ENCODE measurements around the gene AMOTL2. TPM values are rescaled to one million over a fixed set of nuclear protein-coding genes. Genes with fewer than 3 reads are reported as not detected.

Gene AMOTL2
- total and polyA plus RNA-seq, 2 experiments from 2014 or later = 17.9 to 102 TPM

GRCh38 chr3:134337071-134337482 is 37.2 kb downstream of the AMOTL2 start (continued):
- TF ChIP-seq CTCF (conservative IDR thresholded peaks at IDR 0.05; ENCODE audit: low read depth in 2 of 2) = no peak
- TF ChIP-seq ZNF462 (CRISPR knock-in tag; IDR thresholded peaks at IDR 0.05) = no peak

GRCh38 chr3:134336587-134336986 is 37.7 kb downstream of the AMOTL2 start:
- no peak for TF ChIP-seq ZNF462 (CRISPR knock-in tag; IDR thresholded peaks at IDR 0.05)
- H3F3A ChIP-seq (replicated peaks; ENCODE audit: low read depth) = no peaks in the 10 kb centered on the region; the same call in 1 of the 2 replicates
- Mint-ChIP-seq H3K4me3 (no peak overlapping the region), H3K9me3 (no peaks in the 10 kb centered on the region; the same call in 2 of the 3 replicates), H3K4me1 (peaks cover 31% of the 10 kb centered on the region), H3K27ac (no peak overlapping the region), H3K36me3 (ENCODE audit: low read depth) (no peaks in the 10 kb centered on the region; the same call in 2 of the 3 replicates), H3K27me3 (ENCODE audit: insufficient read depth, low read depth, poor library complexity) (peaks cover 21% of the 10 kb centered on the region)
- no peak overlapping the region for H3K27ac ChIP-seq (ENCODE audit: low read depth)
- H3K4me1 ChIP-seq (ENCODE audit: insufficient read depth) = peaks cover 28% of the 10 kb centered on the region
- no peak for ATAC-seq
- no peak overlapping the region for H3K4me3 ChIP-seq
- no peaks in the 10 kb centered on the region for H3K27me3 ChIP-seq (ENCODE audit: insufficient read depth)
- no peak overlapping the region for H2AFZ ChIP-seq
- DNase-seq (ENCODE audit: low spot score) = no peak
- no peaks in the 10 kb centered on the region for H3K36me3 ChIP-seq (ENCODE audit: insufficient read depth)
- H3K9me2 ChIP-seq (ENCODE audit: insufficient read depth) = peaks cover 8% of the 10 kb centered on the region; the same call in 1 of the 2 replicates
- no peak overlapping the region for H3K4me2 ChIP-seq
- H3K79me2 ChIP-seq (replicated peaks; ENCODE audit: insufficient read depth) = no peaks in the 10 kb centered on the region
- no peaks in the 10 kb centered on the region for H4K20me1 ChIP-seq (replicated peaks; ENCODE audit: insufficient read depth)
